T-cell (primary cell): ENCODE measurements around the gene DBF4B. TPM values are rescaled to one million over a fixed set of nuclear protein-coding genes. Genes with fewer than 3 reads are reported as not detected.

Source experiments
- ATAC-seq, 4 experiments: fragments of 200-7000 bp in 3 of 4; fragments of 150-1000 bp in 1 of 4; cut with Tn5 transposase; replicated peaks in 1 of 4; 1 replicate in 3 of 4; 2 replicates in 1 of 4; pipeline ENCODE4 v1.10.0; 2021; ENCODE audit warnings: moderate library complexity in 3 of 4, mild to moderate bottlenecking in 2 of 4, moderate number of reproducible peaks in 1 of 4
- CTCF ChIA-PET, 2 donors: fragments of 300-600 bp; sonication (Branson Sonifier 250); formaldehyde crosslinking; loops; one replicate each; lab custom pipeline; 2022; ENCODE audit warnings: antibody characterized with exemption in 2 of 2; lab: Charles Lee
- POLR2A ChIA-PET, 2 donors: fragments of 300-600 bp; sonication (Branson Sonifier 250); formaldehyde crosslinking; loops; one replicate each; lab custom pipeline; 2022; ENCODE audit warnings: antibody characterized with exemption in 2 of 2; lab: Charles Lee
- DNase-seq, 35 experiments: peaks; one replicate each; pipeline versions ENCODE4 v3.0.0 to v3.0.0-alpha.2; 2013 to 2023
- H3K27ac ChIP-seq: one replicate; pipeline ENCODE4 v1.5.1; 2013; ENCODE audit warnings: low read length
- H3K27me3 ChIP-seq, 2 experiments: replicated peaks in 1 of 2; 1 replicate in 1 of 2; 2 replicates in 1 of 2; pipeline versions ENCODE4 v1.6.1 to v1.7.0; 2013; ENCODE audit warnings: low read length in 1 of 2, mixed read lengths in 1 of 2; ENCODE audit not compliant: control insufficient read depth in 2 of 2, insufficient read depth in 2 of 2; ENCODE audit errors: extremely low read depth in 1 of 2
- H3K36me3 ChIP-seq, 2 donors: 1 replicate in 1 of 2; 2 replicates in 1 of 2; pipeline versions ENCODE4 v1.6.1 to v1.7.0; 2013; ENCODE audit warnings: low read length in 1 of 2; ENCODE audit not compliant: control insufficient read depth in 2 of 2, insufficient read depth in 1 of 2; ENCODE audit errors: extremely low read depth in 1 of 2
- H3K4me1 ChIP-seq, 2 experiments: 1 replicate in 1 of 2; 2 replicates in 1 of 2; pipeline versions ENCODE4 v1.6.1 to v1.7.0; 2013; ENCODE audit warnings: low read length in 2 of 2, mixed read lengths in 1 of 2; ENCODE audit not compliant: insufficient read depth in 2 of 2, control insufficient read depth in 1 of 2; ENCODE audit errors: extremely low read depth in 1 of 2
- H3K4me3 ChIP-seq, 2 donors: 1 replicate in 1 of 2; 2 replicates in 1 of 2; pipeline versions ENCODE4 v1.5.1 to v1.7.0; 2013; ENCODE audit warnings: mild to moderate bottlenecking in 2 of 2, low read length in 1 of 2, moderate library complexity in 1 of 2; ENCODE audit not compliant: control insufficient read depth in 1 of 2; ENCODE audit errors: extremely low read depth in 1 of 2
- H3K9me3 ChIP-seq: 2 replicates; pipeline ENCODE4 v1.7.0; 2013
- H3K27ac Mint-ChIP-seq, 2 donors: one replicate each; pipeline ENCODE4 v1.8.0; 2020 to 2021; ENCODE audit warnings: mild to moderate bottlenecking in 2 of 2, mixed read lengths in 2 of 2
- H3K27me3 Mint-ChIP-seq, 2 donors: one replicate each; pipeline ENCODE4 v1.8.0; 2021 to 2022; ENCODE audit warnings: mixed read lengths in 2 of 2
- H3K36me3 Mint-ChIP-seq: one replicate; pipeline ENCODE4 v1.8.0; 2021; ENCODE audit warnings: mixed read lengths
- H3K4me1 Mint-ChIP-seq, 3 donors: one replicate each; pipeline ENCODE4 v1.8.0; 2020 to 2022; ENCODE audit warnings: mixed read lengths in 3 of 3, mild to moderate bottlenecking in 1 of 3
- H3K4me3 Mint-ChIP-seq, 3 donors: one replicate each; pipeline ENCODE4 v1.8.0; 2020 to 2022; ENCODE audit warnings: mild to moderate bottlenecking in 3 of 3, mixed read lengths in 3 of 3, moderate library complexity in 3 of 3
- H3K9me3 Mint-ChIP-seq, 3 donors: one replicate each; pipeline ENCODE4 v1.8.0; 2020 to 2022; ENCODE audit warnings: mixed read lengths in 3 of 3
- WGBS: methylation state at CpG from one replicate; pipeline ENCODE4 v1.1.5; 2013; ENCODE audit warnings: missing lambda C conversion rate; ENCODE audit not compliant: insufficient coverage; 5-methylcytosine and 5-hydroxymethylcytosine counted together
- total RNA-seq, 35 experiments: library from RNA in 6 of 35; stranded (reverse) in 6 of 35; fragments of 120-200 nt in 1 of 35; gene quantifications; one replicate each; pipeline versions ENCODE4 v1.2.1 to v1.2.4 and lab custom pipeline; 2013 to 2026

The DBF4B gene
- total RNA-seq, 5 donors from 2014 or later (not counting 1 experiment from before 2014, with no cell fraction given), result 3.8 to 7.8 (median 6.8) TPM

GRCh38 chr17:44781551-44782325 lies 73.3 kb downstream of the DBF4B start:
- ChIA-PET POLR2A (no interaction called here), CTCF (interaction anchor here (0.5 to 0.9 kb wide), 3 partner anchors 12 to 268 kb away, joined by 3 to 5 read pairs (median 3); no protein-coding TSS in a partner anchor)
- Mint-ChIP-seq H3K4me1 (peaks cover 0 to 7% (median 3%) of the 10 kb centered on the region in 3 donors), H3K36me3 (no peaks in the 10 kb centered on the region), H3K27me3 (peaks cover 0 to 7% of the 10 kb centered on the region in 2 donors), H3K27ac (no peak overlapping the region), H3K4me3 (no peak overlapping the region), H3K9me3 (no peaks in the 10 kb centered on the region)
- Histone ChIP-seq H3K9me3 (no peaks in the 10 kb centered on the region), H3K4me3 (no peak overlapping the region), H3K36me3 (no peaks in the 10 kb centered on the region), H3K27me3 (peaks cover 0 to 53% of the 10 kb centered on the region in 2 experiments), H3K4me1 (peaks cover 4 to 13% of the 10 kb centered on the region in 2 experiments), H3K27ac (no peak overlapping the region)
- ATAC-seq (no peak), DNase-seq (no peak)
- 84% methylated on average over 11 of the region's 17 CpGs for WGBS

GRCh38 chr17:44782326-44782850 lies 73.9 kb downstream of the DBF4B start:
- peaks cover 0 to 46% of the 10 kb centered on the region in 2 experiments for H3K27me3 ChIP-seq
- Mint-ChIP-seq H3K27ac (no peak overlapping the region), H3K4me1 (peaks cover 0 to 7% (median 3%) of the 10 kb centered on the region in 3 donors), H3K36me3 (no peaks in the 10 kb centered on the region), H3K4me3 (no peak overlapping the region), H3K9me3 (no peaks in the 10 kb centered on the region), H3K27me3 (peaks cover 0 to 9% of the 10 kb centered on the region in 2 donors)
- no peaks in the 10 kb centered on the region for H3K9me3 ChIP-seq
- WGBS, result 90% methylated on average over 7 of the region's 11 CpGs
- peaks cover 4 to 12% of the 10 kb centered on the region in 2 experiments for H3K4me1 ChIP-seq
- no peak for ATAC-seq
- no peaks in the 10 kb centered on the region for H3K36me3 ChIP-seq
- no peak overlapping the region for H3K27ac ChIP-seq
- DNase-seq, result no peak
- CTCF ChIA-PET, result interaction anchor here (0.5 to 0.9 kb wide), 3 partner anchors 12 to 269 kb away, joined by 3 to 5 read pairs (median 3); no protein-coding TSS in a partner anchor
- POLR2A ChIA-PET, result no interaction called here
- no peak overlapping the region for H3K4me3 ChIP-seq

GRCh38 chr17:44785921-44786320 lies 77.5 kb downstream of the DBF4B start:
- 74% methylated on average over 6 of the region's 7 CpGs for WGBS
- no peak for DNase-seq
- Mint-ChIP-seq H3K27me3 (peaks cover 0 to 2% of the 10 kb centered on the region in 2 donors), H3K27ac (no peak overlapping the region), H3K9me3 (no peaks in the 10 kb centered on the region), H3K4me1 (no peaks in the 10 kb centered on the region), H3K4me3 (no peak overlapping the region), H3K36me3 (no peaks in the 10 kb centered on the region)
- Histone ChIP-seq H3K36me3 (no peaks in the 10 kb centered on the region), H3K9me3 (no peaks in the 10 kb centered on the region), H3K27me3 (peaks cover 0 to 18% of the 10 kb centered on the region in 2 experiments), H3K27ac (no peak overlapping the region), H3K4me3 (no peak overlapping the region), H3K4me1 (no peaks in the 10 kb centered on the region)
- no peak for ATAC-seq
- ChIA-PET CTCF (interaction anchor here in 1 of 2 donors (0.6 to 1.3 kb wide), 2 partner anchors 12 to 123 kb away, joined by 3 read pairs; no protein-coding TSS in a partner anchor), POLR2A (no interaction called here)

- no peaks in the 10 kb centered on the region for H3K4me1 Mint-ChIP-seq
- CTCF ChIA-PET, result interaction anchor here in 1 of 2 donors (1.3 kb wide), 1 partner anchor 11 kb away, joined by 3 read pairs; no protein-coding TSS in a partner anchor
- H3K4me3 ChIP-seq, result no peak overlapping the region
Observed at GRCh38 chr17:44786551-44787081, 78.2 kb downstream of the DBF4B start.

GRCh38 chr17:44787271-44787940 lies 78.9 kb downstream of the DBF4B start:
- DNase-seq (no peak), ATAC-seq (no peak)
- no peaks in the 10 kb centered on the region for H3K36me3 ChIP-seq
- H3K4me3 ChIP-seq, result no peak overlapping the region
- H3K27me3 Mint-ChIP-seq, result peaks cover 0 to 2% of the 10 kb centered on the region in 2 donors
- H3K27ac ChIP-seq, result no peak overlapping the region
- no peaks in the 10 kb centered on the region for H3K4me1 ChIP-seq
- H3K27me3 ChIP-seq, result peaks cover 0 to 8% of the 10 kb centered on the region in 2 experiments
- H3K9me3 Mint-ChIP-seq, result no peaks in the 10 kb centered on the region
- H3K4me1 Mint-ChIP-seq, result no peaks in the 10 kb centered on the region
- no peaks in the 10 kb centered on the region for H3K9me3 ChIP-seq
- ChIA-PET CTCF (interaction anchor here in 1 of 2 donors (1.3 kb wide), 1 partner anchor 10 kb away, joined by 3 read pairs; no protein-coding TSS in a partner anchor), POLR2A (no interaction called here)
- 88% methylated on average over 15 of the region's 15 CpGs for WGBS
- H3K36me3 Mint-ChIP-seq, result no peaks in the 10 kb centered on the region
- H3K27ac Mint-ChIP-seq, result no peak overlapping the region
- no peak overlapping the region for H3K4me3 Mint-ChIP-seq

More at GRCh38 chr17:44786551-44787081, 78.2 kb downstream of the DBF4B start:
- Mint-ChIP-seq H3K27me3 (peaks cover 0 to 2% of the 10 kb centered on the region in 2 donors), H3K9me3 (no peaks in the 10 kb centered on the region), H3K36me3 (no peaks in the 10 kb centered on the region), H3K4me3 (no peak overlapping the region), H3K27ac (no peak overlapping the region)
- 77% methylated on average over 14 of the region's 16 CpGs for WGBS
- POLR2A ChIA-PET, result no interaction called here
- Histone ChIP-seq H3K27me3 (peaks cover 0 to 11% of the 10 kb centered on the region in 2 experiments), H3K27ac (no peak overlapping the region), H3K4me1 (no peaks in the 10 kb centered on the region), H3K9me3 (no peaks in the 10 kb centered on the region), H3K36me3 (no peaks in the 10 kb centered on the region)
- ATAC-seq, result no peak
- no peak for DNase-seq

- Mint-ChIP-seq H3K27ac (no peak overlapping the region), H3K4me1 (no peaks in the 10 kb centered on the region), H3K9me3 (no peaks in the 10 kb centered on the region), H3K4me3 (no peak overlapping the region), H3K27me3 (peaks cover 0 to 2% of the 10 kb centered on the region in 2 donors), H3K36me3 (no peaks in the 10 kb centered on the region)
- Histone ChIP-seq H3K4me1 (no peaks in the 10 kb centered on the region), H3K36me3 (no peaks in the 10 kb centered on the region), H3K9me3 (no peaks in the 10 kb centered on the region), H3K4me3 (no peak overlapping the region), H3K27ac (no peak overlapping the region), H3K27me3 (peaks cover 0 to 5% of the 10 kb centered on the region in 2 experiments)
- DNase-seq, result no peak
- 91% methylated on average over 5 of the region's 7 CpGs for WGBS
- ChIA-PET CTCF (no interaction called here), POLR2A (no interaction called here)
- ATAC-seq, result no peak
Observed at GRCh38 chr17:44788139-44788538, 79.7 kb downstream of the DBF4B start.
